Activated gamma-delta T cell treated with anti-CD3 and anti-CD28 coated beads, Interleukin-2, amount 50 U/mL, for 16 hours (primary cell): ENCODE results near the gene IL37.
A peak's percentile ranks its signal among the peaks of the same experiment; 100 is the strongest.

ENCODE experiments used
- DNase-seq: peaks from one replicate; pipeline ENCODE4 v3.0.0-alpha.2; 2020; ENCODE audit warnings: low read depth

Gene IL37, protein sequence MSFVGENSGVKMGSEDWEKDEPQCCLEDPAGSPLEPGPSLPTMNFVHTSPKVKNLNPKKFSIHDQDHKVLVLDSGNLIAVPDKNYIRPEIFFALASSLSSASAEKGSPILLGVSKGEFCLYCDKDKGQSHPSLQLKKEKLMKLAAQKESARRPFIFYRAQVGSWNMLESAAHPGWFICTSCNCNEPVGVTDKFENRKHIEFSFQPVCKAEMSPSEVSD

GRCh38 chr2:112910865-112911264 lies at the start of gene IL37:
IL37 (plus strand) TSS chr2:112911165; CDS start chr2:112913013, 1,848 bp downstream.
- DNase-seq: no peak

DNA sequence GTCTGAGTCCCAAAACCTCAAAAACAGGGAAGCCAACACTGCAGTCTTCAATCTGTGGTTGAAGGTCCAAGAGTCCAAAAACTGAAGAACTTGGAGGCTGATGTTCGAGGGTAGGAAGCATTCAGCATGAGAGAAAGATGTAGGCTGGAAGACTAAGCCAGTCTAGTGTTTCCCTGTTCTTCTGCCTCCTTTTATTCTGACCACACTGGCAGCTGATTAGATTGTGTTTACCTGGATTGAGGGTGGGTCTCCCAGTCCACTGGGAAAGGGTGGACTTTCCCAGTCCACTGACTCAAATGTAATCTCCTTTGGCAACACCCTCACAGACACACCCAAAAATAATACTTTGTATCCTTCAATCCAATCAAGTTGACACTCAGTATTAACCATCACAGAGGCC lies 46.9 kb upstream of the IL37 start:
- DNase-seq: no peak

DNA sequence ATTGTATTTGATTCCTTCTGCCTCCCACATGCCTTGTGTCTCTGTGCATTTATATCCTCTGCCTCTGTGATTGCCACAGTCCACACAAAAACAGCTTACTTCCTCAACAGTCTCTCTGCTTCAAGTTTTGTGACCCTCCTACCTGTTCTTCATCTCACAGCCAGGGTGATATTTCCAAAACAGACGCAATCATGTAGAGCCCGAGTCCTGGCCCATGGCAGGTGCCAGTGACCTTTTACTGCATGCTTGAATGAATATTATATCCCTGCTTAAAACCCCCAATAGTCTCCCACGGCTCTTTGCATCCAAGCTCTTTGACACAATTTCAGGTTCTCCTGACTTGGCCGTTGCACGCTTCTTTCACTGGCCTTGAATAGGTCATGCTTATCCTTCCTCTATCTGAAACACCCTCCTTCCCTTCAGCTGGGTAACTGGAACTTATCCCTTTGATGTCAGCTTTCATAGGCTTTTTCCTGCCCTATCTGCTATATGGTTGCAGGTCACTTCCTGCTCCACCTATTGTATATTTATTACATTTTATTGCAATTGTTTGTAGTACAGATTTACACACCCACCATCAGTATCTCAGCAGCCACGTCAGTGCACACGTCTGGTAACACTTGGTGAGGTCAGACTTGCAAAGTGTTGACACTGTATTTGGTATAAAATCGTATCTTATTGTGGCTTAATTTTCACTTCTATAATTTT lies 44.7 kb upstream of the IL37 start:
- DNase-seq: no peak

- DNase-seq: no peak
Measured at GRCh38 chr2:112867701-112868631, 43.0 kb upstream of the IL37 start.

- no peak for DNase-seq
Measured at GRCh38 chr2:112869258-112869842, 41.6 kb upstream of the IL37 start.

DNA sequence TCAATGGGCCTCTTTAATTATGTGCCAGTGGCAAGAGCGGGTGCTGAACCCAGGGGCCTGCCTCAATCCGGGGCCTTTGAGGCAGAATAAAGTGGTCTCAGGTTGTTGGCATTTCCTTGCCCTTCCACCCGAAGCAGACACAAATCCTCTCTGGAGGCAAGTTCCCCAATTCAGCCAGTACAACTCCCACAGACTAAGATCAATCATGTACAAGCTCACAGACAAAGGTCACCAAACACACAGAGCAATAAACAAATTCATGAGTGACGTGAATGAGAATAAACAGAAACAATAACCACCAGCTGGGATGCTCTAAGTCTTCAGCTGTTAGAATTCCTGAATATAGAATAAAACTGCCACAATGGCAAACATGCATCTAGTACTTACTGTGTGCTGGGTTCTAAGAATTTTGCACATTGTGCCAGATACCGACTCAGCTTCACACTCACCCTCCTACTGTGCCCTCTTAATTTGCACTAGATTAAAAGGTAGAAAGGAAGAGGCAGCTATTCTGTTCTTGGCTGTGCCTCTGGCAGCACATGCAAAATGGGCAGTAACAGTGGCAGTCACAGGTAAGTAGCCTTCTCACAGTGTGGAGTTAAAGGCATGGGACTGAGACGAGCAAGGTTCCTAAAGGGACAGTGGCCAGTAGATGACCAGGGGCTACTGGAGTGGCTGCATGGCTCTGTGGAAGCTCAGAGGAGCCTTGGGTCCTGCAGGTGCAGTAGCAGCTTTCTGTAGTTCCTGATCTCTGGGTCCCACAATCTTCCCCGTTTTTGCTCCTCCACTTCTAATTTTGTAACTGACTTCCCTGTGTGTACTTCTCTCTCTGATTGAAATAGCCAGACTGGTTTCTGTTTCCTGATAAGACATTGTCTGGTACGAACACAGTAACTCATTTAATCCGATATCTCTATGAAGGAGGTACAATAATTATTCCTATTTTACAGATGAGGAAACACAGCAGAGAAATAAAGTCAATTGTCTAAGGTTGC lies 39.8 kb upstream of the IL37 start:
- no peak for DNase-seq

DNA sequence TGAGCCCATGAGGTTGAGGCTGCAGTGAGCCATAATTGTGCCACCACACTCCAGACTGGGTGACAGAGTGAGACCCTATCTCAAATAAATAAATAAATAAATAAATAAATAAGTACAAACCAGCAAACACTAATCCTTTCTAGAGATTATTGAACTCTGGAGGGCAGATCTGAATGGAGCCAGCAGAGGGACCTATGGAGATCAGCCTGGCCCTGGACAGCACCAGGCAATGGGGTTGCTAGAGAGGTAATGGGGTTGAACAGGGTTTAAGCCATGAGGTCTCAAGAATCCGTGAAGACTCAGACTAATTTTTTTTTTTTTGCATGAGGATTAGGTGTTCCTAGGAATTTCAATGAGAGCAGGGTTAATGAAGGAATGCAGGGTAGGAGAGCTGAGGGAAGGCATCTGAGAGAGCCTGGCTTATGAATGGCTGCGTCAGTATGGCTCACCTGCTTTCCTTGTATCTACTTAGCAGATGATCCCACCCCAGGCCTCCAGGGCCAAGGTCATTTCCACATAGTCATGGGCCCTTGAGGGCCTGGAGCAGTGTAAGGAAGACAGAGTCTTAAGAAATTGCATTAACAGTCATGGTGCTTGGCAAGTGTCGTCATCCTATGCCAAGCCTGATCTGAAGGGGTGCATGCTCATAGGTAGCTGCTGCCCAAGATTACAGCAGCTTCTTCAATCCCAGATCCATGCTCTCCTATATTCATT lies 34.6 kb upstream of the IL37 start:
- no peak for DNase-seq

- no peak for DNase-seq
Measured at GRCh38 chr2:112876971-112877361, 34.0 kb upstream of the IL37 start.

DNA sequence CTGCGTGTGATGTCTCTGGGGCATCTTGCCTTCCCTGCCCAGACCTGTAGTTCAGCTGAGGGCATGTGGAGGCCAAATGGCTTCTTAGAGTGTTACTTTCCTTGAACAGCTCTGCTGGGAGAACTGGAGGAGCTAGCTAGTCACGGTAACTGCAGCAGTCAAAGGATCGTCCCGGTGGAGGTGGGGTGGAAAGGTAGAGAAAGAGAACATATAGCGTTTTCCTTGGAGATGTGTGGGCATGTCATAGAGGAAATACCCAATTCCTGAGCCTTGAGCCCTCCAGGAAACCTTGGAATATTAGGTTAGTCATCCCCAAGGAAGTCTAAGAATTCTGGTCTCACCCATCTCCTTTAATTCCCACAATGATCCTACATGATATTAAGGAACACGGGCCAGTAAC lies 33.5 kb upstream of the IL37 start:
- DNase-seq: no peak

DNA sequence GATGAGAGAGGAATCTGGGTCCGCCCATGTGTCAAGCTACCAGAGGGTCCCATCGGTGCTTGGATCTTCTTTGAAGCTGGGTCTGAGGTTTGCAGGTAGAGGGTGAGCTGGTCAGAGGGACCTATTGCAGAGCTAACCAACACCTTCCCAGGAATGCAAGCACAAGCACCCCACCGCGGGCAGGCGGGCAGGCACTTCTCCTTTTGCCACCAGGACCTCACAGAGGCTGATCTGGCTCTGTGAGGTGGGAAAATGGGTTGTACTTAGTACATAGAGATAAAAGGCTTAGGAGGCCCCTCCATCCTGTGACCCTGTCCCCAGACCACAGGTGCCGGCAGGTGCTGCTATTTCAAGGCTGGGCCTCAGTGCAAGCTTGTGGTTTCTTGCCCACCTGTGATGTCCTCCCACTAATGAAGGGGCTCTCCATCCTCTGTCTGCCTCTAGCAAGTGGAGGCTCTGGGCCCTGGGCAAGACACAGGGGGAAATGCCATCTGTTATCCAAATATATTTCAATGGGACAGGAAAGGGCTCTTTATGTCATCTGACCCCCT lies 31.4 kb upstream of the IL37 start:
- no peak for DNase-seq

- no peak for DNase-seq
Measured at GRCh38 chr2:112880091-112880531, 30.9 kb upstream of the IL37 start.

- no peak for DNase-seq
Measured at GRCh38 chr2:112880696-112881095, 30.3 kb upstream of the IL37 start.

DNA sequence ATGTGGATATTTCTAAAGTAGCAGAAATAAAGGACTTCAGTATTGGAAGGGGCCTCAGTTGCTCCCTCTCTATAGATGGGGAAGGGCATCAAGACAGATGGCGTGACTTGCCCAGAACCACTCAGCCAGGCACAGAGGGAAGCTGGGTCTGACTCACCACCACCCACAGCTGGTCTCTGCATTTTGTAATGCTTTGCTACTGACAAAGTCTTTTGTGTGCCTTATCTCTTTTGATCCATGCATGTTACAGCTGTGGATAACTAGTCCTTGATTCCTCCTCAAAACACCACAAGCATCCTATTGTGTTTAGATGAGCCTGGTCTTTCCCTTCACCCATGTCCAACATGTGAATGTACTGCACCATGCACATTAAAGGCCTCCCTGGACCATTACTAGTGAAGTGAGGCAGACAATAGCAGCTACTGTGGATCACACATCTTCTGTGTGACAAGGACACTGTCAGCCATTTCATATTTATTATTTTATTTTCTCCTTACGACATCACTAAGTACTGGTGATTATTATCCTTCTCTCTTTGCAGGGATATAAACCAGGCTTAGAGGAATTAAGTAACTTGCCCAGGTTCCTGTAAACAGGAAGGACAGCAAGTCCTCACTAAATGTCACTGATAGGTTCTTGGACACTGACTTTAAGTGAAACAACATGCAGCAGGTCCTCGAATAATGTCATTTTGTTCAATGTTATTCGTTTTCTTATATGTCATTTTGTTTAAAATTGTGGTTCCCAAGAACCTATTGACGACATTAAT lies 29.6 kb upstream of the IL37 start:
- no peak for DNase-seq

DNA sequence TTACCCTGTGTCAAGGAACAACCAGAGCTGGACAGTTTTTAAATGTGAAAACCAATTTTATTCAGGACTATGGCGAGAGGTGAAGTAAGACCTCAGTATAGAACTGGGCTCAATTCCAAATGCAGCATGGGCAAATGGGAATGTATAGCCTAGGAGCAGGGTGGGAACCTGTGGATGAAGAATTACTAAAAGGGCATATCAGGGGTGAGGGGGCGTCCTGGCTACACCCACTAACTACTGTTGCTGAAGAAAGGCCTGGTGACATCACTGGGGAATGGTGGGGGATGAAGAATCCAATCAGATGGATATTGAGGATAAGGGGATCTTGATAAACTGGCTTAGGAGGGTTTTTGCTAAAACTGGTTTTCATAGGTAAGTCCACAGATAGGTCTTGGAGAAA lies 27.3 kb upstream of the IL37 start:
- DNase-seq: no peak

DNA sequence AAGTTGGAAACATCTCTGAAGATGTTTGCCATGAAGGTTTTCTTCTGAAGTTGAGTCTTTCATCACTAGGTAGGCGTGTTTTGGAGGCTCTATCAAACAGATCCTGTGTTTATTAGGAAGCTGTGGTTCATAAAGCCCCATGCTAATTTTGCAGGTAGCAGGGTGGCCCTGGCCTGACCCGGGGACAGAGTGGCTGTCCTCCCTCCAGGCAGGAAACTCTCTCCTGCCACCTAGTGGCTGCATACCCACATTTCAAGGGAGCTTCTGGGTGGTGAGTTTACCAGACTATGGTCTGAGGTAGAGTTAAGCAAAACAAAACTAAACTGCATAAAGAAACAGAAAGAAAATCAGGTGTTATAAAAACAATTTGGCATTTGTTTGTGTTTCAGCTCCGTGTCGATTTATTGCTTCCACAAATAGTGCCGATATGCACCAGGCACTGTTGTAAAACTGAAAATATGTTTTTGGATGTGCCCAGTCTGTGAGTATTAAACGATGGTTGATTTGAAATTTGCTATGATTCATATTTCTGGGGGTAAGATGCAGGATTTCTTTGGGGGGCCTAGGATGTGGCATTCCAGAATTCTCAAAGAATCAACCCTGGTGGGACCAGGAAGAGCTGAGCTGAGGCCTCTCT lies 26.0 kb upstream of the IL37 start:
- peak; percentile 51 for DNase-seq

DNA sequence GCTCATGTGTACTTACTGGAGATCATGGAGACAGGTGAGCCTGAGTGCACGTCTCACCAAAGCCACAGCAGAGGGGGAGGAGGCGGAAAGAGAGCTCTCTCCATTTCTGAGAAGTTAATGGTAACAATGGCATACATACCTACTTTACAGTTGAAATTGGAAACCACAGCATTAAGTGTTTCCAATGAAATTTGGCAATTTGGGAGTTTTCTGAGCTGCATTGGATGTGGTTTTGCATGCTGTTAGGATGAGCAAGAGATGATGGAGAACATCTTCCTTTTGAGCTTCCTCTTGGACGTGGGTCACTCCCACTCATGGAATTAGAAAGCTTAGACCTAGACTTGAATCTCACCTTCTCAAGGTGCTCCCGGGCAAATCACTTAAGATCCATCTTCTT lies 25.5 kb upstream of the IL37 start:
- no peak for DNase-seq

GRCh38 chr2:112886291-112886690 lies 24.7 kb upstream of the IL37 start:
- no peak for DNase-seq

DNA sequence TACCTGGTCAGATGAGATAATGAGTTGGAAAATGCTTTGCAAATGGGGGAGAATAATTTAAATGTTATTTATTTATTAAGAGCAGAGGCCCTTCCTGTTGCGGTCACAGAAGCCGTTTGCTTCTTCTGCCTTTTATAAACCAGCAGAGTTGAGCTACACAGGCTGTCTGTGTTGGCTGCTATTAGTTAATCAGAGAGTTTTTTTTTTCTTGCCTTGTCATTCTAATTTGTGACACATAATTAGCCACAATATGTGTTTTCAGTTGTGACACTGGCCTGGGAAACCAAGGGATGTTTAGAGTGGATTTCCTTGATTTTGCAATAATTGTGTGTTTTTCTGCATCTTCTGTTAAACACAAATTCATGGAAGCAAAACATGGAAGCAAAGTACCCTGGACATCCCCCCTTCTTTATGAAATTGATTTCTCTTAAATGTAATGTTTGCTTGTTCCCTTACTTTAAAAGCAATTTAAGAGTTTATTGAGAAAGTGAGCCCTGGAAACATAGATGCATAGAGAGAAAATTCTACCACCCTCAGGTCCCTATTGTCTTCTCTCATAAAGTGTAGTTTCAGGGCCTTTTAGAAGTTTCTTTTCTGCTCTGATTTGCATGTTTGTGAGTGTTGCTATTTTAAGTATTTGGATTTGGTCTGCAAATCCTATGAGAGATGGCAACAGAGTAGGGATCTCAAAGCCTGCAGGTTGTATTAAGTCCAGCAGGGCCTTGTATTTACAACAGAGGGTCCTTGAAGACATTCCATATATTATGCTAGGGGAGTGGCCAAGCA lies 22.8 kb upstream of the IL37 start:
- DNase-seq: no peak
